Fibroblast of the aortic adventitia (primary cell): ENCODE results near the gene CACNA2D1. TPM values are rescaled to one million over a fixed set of nuclear protein-coding genes. Genes with fewer than 3 reads are reported as not detected.
A peak's percentile ranks its signal among the peaks of the same experiment; 100 is the strongest.

Source experiments
- DNase-seq: peaks from one replicate; pipeline ENCODE4 v3.0.0-alpha.2; 2010; ENCODE audit warnings: low read depth
- H3K4me3 ChIP-seq: 2 replicates; pipeline ENCODE4 v1.5.1; 2011; ENCODE audit warnings: low read depth, mild to moderate bottlenecking, control low read depth, low read length, moderate library complexity
- total RNA-seq: library from RNA; depleted of rRNA; stranded (reverse); fragments of >200 nt; gene quantifications from 2 replicates; pipeline ENCODE4 v1.2.3, GENCODE V29; 2012; ENCODE audit warnings: low replicate concordance
- TF ChIP-seq, protein P1 (sequence below): IDR thresholded peaks from 2 replicates; pipeline ENCODE4 v1.5.1; 2011; ENCODE audit warnings: mild to moderate bottlenecking, low read length, control low read depth, inconsistent platforms; ENCODE audit not compliant: insufficient read depth

The CACNA2D1 gene
- total RNA-seq, 1 donor: 90.5 TPM

GRCh38 chr7:82173400-82174021 lies 270.1 kb downstream of the CACNA2D1 start:
- no peak for DNase-seq
- no peak overlapping the region for H3K4me3 ChIP-seq
- TF ChIP-seq, protein P1, sequence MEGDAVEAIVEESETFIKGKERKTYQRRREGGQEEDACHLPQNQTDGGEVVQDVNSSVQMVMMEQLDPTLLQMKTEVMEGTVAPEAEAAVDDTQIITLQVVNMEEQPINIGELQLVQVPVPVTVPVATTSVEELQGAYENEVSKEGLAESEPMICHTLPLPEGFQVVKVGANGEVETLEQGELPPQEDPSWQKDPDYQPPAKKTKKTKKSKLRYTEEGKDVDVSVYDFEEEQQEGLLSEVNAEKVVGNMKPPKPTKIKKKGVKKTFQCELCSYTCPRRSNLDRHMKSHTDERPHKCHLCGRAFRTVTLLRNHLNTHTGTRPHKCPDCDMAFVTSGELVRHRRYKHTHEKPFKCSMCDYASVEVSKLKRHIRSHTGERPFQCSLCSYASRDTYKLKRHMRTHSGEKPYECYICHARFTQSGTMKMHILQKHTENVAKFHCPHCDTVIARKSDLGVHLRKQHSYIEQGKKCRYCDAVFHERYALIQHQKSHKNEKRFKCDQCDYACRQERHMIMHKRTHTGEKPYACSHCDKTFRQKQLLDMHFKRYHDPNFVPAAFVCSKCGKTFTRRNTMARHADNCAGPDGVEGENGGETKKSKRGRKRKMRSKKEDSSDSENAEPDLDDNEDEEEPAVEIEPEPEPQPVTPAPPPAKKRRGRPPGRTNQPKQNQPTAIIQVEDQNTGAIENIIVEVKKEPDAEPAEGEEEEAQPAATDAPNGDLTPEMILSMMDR: no peak

GRCh38 chr7:82172881-82173280 lies 270.7 kb downstream of the CACNA2D1 start:
- no peak overlapping the region for H3K4me3 ChIP-seq
- TF ChIP-seq, protein P1: no peak
- DNase-seq: no peak

DNA sequence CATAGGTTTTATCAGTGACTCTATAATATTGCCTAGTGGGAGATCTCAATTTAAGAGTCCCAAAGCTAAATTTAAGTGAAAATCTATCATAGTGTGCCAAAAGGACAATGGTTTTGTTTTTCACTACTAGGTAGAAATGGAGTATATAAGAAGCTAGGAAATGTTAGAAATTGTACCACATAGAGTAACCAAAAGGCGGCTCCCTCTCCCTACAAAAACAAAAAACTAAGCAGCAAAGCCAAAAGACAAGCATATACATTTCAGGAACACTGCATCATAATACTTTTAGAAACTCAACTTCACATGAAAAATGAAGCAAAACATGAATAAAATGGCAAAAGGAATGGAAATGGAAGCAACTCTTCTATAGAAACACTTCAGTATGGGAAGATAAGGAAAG lies 271.6 kb downstream of the CACNA2D1 start:
- no peak overlapping the region for H3K4me3 ChIP-seq
- DNase-seq: peak; percentile 36
- TF ChIP-seq, protein P1: peak; percentile 6

- DNase-seq: peak; percentile 18
- TF ChIP-seq, protein P1: no peak
- H3K4me3 ChIP-seq: no peak overlapping the region
Observed at GRCh38 chr7:82167558-82168314, 275.8 kb downstream of the CACNA2D1 start.

- H3K4me3 ChIP-seq: no peak overlapping the region
- TF ChIP-seq, protein P1: no peak
- peak; percentile 24 for DNase-seq
Observed at GRCh38 chr7:82166260-82167015, 277.1 kb downstream of the CACNA2D1 start.

DNA sequence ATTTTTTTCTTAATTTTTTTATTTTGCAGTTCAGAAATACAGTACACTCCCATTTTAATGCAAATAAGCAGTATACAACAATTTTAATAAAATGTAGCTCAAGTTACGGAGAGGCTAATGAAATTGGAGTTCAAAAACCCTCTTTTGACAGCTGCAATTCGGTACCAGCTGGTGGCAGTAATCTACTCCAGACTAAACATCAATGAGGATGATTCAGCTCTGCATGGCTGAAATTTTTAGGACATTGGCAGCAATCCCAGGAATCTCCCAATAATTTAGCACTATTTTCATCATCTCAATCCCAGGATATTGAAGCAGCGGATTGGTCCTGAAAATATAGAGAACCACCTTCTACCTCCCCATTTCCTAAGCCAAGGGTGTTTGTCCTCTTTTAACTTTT lies 278.8 kb downstream of the CACNA2D1 start:
- H3K4me3 ChIP-seq: no peak overlapping the region
- peak; percentile 92 for DNase-seq
- TF ChIP-seq, protein P1: peak; percentile 46
